GM18870 (cell line): ENCODE measurements around the gene GEMIN7.
A peak's percentile ranks its signal among the peaks of the same experiment; 100 is the strongest.
"Not testable (repeated sequence)": the region's sequence is repeated elsewhere in the genome, so short reads cannot be mapped to it uniquely, and the experiment has no call there.

Experiments
- ATAC-seq: cut with Tn5 transposase; IDR thresholded peaks from one replicate; pipeline ENCODE4 v1.9.1; 2021; ENCODE audit warnings: moderate library complexity; ENCODE audit not compliant: unreplicated experiment

The GEMIN7 gene

GRCh38 chr19:45103508-45104319 lies 24.7 kb downstream of the GEMIN7 start:
- ATAC-seq = no peak

GRCh38 chr19:45104658-45105349 lies 25.7 kb downstream of the GEMIN7 start:
- ATAC-seq = no peak

- ATAC-seq = not testable (repeated sequence)
These were observed 27.3 kb downstream of the GEMIN7 start for GRCh38 chr19:45106363-45106762.

GRCh38 chr19:45107621-45108150 lies 28.6 kb downstream of the GEMIN7 start:
- no peak for ATAC-seq

GRCh38 chr19:45110851-45111266 lies 31.8 kb downstream of the GEMIN7 start:
- no peak for ATAC-seq

GRCh38 chr19:45112111-45112827 lies 33.2 kb downstream of the GEMIN7 start:
- no peak for ATAC-seq

GRCh38 chr19:45113628-45114027 lies 34.6 kb downstream of the GEMIN7 start:
- no peak for ATAC-seq

- ATAC-seq = no peak
These were observed 35.1 kb downstream of the GEMIN7 start for GRCh38 chr19:45114116-45114515.

- ATAC-seq = no peak
These were observed 37.0 kb downstream of the GEMIN7 start for GRCh38 chr19:45115809-45116615.

- no peak for ATAC-seq
These were observed 38.1 kb downstream of the GEMIN7 start for GRCh38 chr19:45117167-45117594.

- no peak for ATAC-seq
These were observed 38.6 kb downstream of the GEMIN7 start for GRCh38 chr19:45117671-45118070.

- ATAC-seq = no peak
These were observed 39.0 kb downstream of the GEMIN7 start for GRCh38 chr19:45118106-45118505.

- peak; percentile 36 for ATAC-seq
These were observed 39.7 kb downstream of the GEMIN7 start for GRCh38 chr19:45118591-45119355.

GRCh38 chr19:45119582-45119981 lies 40.5 kb downstream of the GEMIN7 start:
- no peak for ATAC-seq

GRCh38 chr19:45121827-45122345 lies 42.8 kb downstream of the GEMIN7 start:
- no peak for ATAC-seq

GRCh38 chr19:45122832-45123231 lies 43.8 kb downstream of the GEMIN7 start:
- ATAC-seq = no peak

GRCh38 chr19:45123440-45123850 lies 44.4 kb downstream of the GEMIN7 start:
- ATAC-seq = no peak

- ATAC-seq = no peak
These were observed 45.0 kb downstream of the GEMIN7 start for GRCh38 chr19:45124021-45124420.

- ATAC-seq = no peak
These were observed 46.3 kb downstream of the GEMIN7 start for GRCh38 chr19:45125360-45125759.
